NK-92 treated with Interleukin-12 subunit alpha and Interleukin-12 subunit beta, amount 100 ng/mL, for 24 hours (cell line): ENCODE measurements around the gene GJA3.

Experiments used
- DNase-seq: peaks from one replicate; lab custom pipeline; 2025; lab: John Stamatoyannopoulos, UW

GJA3 gene

GRCh38 chr13:20160306-20161274 lies at the start of gene GJA3:
Gene GJA3, minus strand, starts transcription at chr13:20161052. Its CDS starts 17,764 bp downstream, at chr13:20143288.
- no peak for DNase-seq

- DNase-seq: no peak
Observed at GRCh38 chr13:20209948-20210347, 49.1 kb upstream of the GJA3 start.

- no peak for DNase-seq
Observed at GRCh38 chr13:20206698-20207235, 45.9 kb upstream of the GJA3 start.

GRCh38 chr13:20206065-20206697 lies 45.3 kb upstream of the GJA3 start:
- DNase-seq: no peak

- no peak for DNase-seq
Observed at GRCh38 chr13:20198781-20199180, 37.9 kb upstream of the GJA3 start.

GRCh38 chr13:20197361-20197834 lies 36.5 kb upstream of the GJA3 start:
- no peak for DNase-seq

GRCh38 chr13:20195801-20196200 lies 34.9 kb upstream of the GJA3 start:
- no peak for DNase-seq

- no peak for DNase-seq
Observed at GRCh38 chr13:20193907-20194631, 33.2 kb upstream of the GJA3 start.

GRCh38 chr13:20193162-20193906 lies 32.5 kb upstream of the GJA3 start:
- no peak for DNase-seq

GRCh38 chr13:20192836-20193161 lies 31.9 kb upstream of the GJA3 start, which contains the start of gene GJB2:
Gene GJB2, minus strand, starts transcription at chr13:20192938. Its CDS starts 3,357 bp downstream, at chr13:20189581.
- no peak for DNase-seq

GRCh38 chr13:20192158-20192835 lies 31.4 kb upstream of the GJA3 start:
- no peak for DNase-seq

- DNase-seq: no peak
Observed at GRCh38 chr13:20191311-20192157, 30.7 kb upstream of the GJA3 start.

GRCh38 chr13:20190481-20191310 lies 29.8 kb upstream of the GJA3 start:
- DNase-seq: no peak

- no peak for DNase-seq
Observed at GRCh38 chr13:20190076-20190475, 29.2 kb upstream of the GJA3 start.

GRCh38 chr13:20188667-20189553 lies 28.1 kb upstream of the GJA3 start:
- DNase-seq: no peak

- DNase-seq: no peak
Observed at GRCh38 chr13:20186771-20187170, 25.9 kb upstream of the GJA3 start.

- no peak for DNase-seq
Observed at GRCh38 chr13:20185366-20186056, 24.7 kb upstream of the GJA3 start.
